ENCODE data around the gene MLLT3.

DNA sequence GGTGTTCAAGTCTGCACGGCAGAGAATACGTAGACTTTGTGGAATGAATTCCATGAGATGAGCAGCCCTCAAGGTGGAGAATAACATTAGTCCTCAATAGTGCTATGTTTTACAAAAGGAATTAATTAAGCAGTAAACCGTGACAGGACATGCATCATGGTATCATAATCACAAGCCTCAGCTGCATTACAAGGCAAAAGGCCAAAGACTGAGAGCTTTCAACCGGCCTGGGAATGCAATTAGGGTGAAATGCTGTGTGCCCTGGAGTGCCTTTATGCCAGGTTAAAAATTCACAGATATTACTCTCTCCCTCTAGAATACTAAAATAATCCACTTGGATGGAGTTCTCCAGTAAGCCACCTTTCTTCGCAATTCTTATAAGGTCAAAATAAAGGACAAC, 270.6 kb downstream of the MLLT3 start:
- TF ChIP-seq, protein P1, sequence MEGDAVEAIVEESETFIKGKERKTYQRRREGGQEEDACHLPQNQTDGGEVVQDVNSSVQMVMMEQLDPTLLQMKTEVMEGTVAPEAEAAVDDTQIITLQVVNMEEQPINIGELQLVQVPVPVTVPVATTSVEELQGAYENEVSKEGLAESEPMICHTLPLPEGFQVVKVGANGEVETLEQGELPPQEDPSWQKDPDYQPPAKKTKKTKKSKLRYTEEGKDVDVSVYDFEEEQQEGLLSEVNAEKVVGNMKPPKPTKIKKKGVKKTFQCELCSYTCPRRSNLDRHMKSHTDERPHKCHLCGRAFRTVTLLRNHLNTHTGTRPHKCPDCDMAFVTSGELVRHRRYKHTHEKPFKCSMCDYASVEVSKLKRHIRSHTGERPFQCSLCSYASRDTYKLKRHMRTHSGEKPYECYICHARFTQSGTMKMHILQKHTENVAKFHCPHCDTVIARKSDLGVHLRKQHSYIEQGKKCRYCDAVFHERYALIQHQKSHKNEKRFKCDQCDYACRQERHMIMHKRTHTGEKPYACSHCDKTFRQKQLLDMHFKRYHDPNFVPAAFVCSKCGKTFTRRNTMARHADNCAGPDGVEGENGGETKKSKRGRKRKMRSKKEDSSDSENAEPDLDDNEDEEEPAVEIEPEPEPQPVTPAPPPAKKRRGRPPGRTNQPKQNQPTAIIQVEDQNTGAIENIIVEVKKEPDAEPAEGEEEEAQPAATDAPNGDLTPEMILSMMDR (IDR thresholded peaks at IDR 0.05; ENCODE audit: low read depth, low read length), result no peak
- no peak for TF ChIP-seq EZH2phosphoT487 (IDR thresholded peaks at IDR 0.05; ENCODE audit: low read depth)

All from OCI-LY3 (cell line).